Stimulated activated CD8-positive, alpha-beta memory T cell treated with anti-CD3 and anti-CD28 coated beads, Interleukin-4, amount 100 ng/mL, for 4 hours (primary cell): ENCODE data around the gene TSPYL4.

Source experiments
- DNase-seq, 2 donors: peaks; one replicate each; pipeline ENCODE4 v3.0.0-alpha.2; 2020; ENCODE audit warnings: low read depth in 2 of 2, low spot score in 1 of 2

Gene TSPYL4

DNA sequence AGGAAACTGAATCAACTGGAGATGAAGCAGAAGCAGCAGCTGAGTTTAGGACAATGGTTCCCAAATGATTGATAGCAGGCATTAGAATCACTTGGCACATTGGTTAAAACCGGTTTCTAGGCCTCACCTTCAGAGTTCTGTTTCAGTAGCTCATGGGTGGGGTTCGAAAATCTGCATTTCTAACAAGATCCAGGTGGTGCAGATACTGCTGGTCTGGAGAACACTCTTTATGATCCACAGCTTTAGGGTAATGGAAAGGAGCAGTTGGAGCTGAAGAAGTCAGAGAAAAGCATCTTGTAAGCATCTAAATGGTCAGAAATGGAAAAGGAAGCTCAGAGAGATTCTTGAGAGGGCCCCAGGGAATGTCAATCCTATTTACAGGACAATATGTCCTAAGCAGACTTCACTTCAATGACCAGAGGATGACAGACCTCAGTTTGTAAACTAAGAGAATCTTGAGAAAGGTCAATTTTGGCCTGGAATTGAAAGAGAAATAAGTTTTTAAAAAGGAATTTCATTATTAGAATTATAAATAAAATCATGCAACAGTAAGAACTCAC lies 17.4 kb upstream of the TSPYL4 start:
- no peak for DNase-seq

DNA sequence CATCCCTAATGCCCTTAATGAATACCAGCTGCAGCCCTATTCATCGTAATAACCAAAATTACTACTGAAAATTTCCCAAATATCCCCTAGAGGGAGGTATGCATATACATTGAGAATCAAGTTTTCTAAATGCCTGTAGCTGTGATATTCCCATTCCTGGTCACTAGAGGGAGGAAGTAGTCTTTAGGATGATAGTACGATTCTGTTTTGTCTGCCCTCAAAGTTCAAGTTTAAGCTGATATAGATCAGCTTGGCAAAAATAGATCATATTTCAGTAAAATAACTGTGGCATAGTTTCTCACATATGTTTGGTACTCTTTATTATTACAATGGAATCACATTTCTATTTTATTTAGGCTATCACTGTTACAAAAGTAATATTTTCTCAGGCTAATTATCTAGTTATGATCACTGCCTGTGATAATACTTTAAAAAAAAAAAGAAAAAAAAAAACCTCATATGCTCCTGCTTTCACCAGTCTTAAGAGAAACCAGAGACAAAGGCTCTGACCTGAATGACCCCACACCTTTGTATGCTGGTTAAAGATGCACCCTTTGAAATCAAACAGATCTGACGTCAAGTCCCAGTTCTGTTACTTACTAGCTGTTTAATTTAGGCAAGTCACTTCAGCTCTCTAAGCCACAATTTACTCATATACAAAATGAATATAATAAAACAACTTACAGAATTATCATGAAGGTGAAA lies 14.9 kb upstream of the TSPYL4 start:
- no peak for DNase-seq

DNA sequence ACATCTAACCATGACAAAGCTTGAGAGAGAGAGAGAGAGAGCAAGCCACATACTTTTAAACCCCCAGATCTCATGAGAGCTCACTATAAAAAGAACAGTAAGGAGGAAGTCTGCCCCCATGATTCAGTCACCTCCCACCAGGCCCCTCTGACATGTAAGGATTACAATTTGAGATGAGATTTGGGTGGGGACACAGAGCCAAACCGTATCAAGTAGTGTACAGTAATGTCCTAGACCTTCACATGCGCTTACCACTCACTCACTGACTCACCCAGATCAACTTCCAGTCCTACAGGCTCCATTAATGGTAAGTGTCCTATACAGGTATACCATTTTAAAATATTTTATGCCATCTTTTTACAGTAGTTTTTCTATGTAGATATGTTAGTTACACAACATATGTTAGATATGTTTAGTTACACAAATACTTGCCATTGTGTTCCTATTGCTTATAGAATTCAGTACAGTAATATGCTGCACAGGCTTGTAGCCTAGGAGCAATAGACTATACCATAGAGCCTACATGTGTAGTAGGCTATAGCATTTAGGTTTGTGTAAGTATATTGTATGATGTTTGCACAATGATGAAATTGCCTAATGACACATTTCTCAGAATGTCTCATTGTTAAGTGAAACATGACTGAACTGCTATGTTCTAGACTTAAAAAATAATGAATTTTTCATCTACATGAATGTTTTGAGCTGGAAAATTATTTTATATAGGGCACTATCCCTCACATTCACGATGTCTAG lies 14.1 kb upstream of the TSPYL4 start:
- no peak for DNase-seq

DNA sequence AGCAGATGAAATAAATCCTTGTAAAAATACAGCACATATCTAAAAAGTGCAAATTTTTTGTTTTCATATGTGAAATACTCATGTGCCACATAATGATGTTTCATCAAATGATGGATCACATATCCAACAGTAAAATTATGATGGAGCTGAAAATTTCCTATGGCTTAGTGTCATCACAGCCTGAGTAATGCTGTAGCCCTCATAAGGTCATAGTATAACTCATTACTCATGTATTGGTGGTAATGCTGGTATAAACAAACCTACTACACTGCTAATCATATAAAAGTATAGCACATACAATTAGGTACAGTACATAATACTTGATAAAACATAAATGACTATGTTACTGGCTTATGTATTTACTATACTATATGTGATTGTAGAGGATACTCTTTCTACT lies 12.9 kb upstream of the TSPYL4 start:
- DNase-seq, result no peak

DNA sequence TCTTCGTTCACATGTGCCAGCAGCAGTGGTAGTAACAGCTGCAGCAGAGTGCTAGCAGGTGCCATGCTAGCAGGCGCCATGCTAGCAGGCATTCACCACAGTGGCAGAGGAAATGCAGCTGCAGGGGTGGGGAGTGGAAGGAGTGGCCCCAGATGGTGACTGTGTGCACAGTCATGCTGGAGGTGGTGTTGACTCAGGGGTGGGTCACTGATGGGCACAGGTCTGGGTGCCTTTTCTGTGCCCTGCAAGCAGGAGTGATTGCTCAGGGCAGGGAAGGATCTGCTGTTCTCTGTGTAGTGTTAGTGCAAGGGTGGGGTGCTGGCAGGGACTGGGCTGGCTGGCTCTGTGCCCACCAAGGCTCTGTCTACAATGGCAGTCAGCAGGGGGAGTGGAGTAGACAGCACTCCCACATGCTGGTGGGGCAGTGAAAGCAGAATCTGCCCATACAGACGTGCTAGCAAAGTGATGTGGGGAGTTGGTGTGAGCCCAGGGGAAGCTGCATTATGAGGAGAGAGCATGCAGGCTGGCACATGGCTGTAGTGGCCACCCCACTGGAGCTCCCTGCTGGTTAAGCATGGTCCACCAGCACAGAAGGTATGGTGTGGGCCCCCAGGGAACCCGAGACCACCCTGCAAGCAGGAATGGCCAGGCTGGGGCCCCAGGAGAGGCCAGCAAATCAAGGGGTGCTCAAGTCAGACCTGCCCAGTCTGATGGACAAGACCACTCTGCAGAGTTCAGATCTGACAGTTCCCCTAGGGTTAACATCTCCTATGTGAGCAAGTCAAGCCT lies 11.4 kb upstream of the TSPYL4 start:
- no peak for DNase-seq

DNA sequence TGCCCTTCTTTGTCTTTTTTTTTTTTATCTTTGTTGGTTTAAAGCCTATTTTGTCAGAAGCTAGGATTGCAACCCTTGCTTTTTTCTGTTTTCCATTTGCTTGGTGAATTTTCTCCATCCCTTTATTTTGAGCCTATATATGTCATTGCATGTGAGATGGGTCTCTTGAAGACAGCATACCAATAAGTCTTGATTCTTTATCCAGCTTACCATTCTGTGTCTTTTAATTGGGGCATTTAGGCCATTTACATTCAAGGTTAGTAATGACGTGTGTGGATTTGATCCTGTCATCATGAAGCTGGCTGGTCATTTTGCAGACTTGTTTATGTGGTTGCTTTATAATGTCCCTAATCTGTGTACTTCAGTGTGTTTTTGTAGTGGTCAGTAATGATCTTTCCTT lies 9.5 kb upstream of the TSPYL4 start:
- DNase-seq, result no peak

DNA sequence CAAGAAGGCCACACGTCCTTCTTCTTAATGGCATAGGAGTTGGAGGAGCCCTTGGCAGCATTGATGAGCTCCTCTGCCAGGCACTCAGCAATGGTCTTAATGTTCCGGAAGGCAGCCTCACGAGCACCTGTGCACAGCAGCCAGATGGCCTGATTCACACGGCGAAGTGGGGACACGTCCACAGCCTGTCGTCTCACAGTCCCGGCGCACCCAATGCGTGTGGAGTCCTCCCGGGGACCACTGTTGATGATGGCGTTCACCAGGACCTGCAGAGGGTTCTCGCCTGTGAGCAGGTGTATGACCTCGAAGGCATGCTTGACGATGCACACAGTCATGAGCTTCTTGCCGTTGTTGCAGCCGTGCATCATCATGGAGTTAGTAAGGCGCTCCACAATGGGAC lies 4.6 kb upstream of the TSPYL4 start:
- no peak for DNase-seq

DNA sequence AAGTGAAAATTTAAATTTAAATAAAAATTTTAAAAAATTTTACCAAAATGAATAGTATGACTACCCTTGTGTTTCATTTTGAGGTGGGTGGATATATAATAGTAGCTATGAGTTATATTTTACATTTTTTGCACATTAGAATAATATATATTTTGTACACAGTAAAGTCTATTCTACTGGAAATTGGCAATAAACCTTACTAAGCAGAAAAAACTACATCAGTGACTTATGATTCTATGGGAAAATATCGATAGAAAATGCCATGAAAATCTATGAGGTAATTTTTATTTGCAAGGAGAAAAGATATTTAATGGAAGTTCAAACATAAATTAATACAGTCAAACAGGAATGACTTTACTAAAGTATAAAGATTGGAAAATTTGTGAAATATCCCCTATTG lies 2.8 kb upstream of the TSPYL4 start:
- DNase-seq, result no peak

DNA sequence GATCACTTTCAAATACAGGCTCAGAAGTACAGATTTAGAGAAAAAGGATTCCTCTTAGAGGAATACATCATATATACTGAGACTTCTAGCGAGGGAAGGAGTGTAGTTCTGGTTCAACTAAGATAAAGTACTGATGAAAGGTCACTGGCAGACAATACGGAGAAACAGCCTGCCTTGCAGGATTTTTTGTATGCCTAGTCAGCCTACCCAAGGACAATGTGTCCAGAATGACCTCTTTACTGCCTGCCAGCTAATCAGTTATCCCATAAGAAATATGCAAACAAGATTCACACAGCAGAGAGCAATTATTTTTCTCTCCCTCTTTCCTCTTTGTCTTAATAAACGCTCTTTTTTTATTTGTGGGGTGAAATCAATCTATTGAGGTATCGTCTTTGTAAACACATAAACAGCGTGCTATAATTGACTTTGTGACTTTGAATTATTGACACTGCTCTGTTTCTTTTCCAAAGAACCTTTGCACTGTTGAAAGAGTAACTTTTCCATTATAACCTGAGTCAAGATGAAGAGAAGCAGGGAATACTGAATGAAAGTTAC lies 1.4 kb upstream of the TSPYL4 start:
- DNase-seq, result no peak

DNA sequence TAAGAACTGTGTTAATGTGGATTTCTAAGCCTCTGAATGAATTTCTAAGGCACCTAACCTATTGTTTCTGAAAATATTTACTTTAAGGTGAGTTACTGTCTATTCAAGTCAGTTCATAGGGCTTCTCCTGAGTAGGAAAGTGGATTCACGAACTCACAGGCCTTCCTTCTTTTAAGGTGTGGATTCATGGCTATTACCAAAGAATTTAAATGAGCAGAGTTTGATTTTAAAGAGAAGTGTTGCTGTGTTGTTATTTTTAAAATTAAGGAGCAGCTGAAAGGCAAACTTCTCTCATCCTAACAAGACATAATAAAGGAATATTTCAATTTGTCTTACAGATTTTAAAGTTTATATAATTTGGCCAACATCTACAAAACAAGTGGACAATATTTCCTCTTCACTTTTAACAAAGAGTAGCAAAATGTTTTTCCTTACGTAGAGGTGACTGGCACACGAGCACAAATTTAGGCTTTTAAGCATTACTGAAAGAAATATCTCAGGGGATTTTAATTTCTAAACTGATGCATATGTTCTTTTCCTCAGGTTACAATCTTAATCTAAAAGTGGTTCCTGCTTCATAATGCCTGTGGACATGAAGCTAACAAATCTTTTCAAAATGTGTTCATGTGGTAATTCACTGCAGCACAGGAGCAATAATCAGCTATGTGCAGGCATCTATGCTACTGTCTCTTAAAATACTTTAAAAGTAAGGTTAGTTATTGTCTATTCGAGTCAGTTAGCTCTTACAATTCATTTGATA lies 602 bp upstream of the TSPYL4 start:
- DNase-seq, result no peak

DNA sequence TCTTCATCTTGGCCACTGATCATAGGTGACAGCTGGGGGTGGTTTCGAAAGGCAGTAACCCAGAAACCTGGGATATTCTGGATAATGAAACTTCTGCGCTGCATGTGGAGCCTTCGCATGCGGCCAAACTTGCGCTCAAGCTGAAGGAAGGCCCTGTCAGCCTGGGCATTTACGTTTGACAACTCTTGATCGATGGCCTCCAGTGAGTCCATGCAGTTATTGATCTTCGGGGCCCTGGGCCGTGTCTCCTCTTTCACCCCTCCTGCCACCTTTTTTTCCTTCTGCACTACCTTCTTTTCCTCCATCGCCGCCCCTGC lies 729 bp downstream of the TSPYL4 start:
- no peak for DNase-seq

DNA sequence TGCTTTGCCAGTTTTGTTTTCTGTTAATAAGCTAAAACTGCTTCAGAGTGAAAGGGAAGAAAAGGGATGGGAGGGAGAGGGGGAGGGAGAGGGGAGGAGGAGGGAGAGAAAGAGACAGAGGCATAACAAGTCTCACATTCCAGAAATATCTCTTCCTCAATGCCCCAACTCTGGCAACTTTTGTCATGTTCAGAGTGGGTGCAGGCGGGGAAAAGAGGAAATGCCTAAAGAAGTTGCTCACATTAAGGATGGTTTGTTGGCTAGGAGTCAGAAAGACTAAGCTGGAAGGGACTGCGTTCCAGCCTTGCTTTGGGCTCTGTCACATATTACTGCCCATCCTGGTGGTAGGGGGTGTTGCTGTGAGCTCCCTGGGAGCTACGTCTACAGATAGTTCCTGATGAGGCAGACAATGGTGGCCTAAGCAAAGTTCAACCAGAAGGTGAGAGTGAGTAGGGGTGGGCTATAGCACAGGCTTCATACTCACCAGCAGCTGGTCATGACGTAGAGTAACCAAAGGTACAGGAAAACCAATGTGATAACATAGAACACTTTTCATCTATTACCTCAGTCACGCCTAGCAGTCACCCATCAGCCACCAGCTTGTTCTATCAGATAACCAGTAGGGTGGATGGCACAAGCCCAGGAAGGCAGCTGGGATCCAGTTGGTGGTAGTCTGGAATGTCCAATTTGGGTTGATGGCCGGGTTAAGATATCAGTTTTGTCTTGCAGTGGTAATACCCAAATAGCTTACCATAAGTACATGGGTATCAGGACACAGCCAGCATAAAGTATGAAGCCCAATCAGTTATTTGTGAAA lies 2.1 kb downstream of the TSPYL4 start:
- no peak for DNase-seq

DNA sequence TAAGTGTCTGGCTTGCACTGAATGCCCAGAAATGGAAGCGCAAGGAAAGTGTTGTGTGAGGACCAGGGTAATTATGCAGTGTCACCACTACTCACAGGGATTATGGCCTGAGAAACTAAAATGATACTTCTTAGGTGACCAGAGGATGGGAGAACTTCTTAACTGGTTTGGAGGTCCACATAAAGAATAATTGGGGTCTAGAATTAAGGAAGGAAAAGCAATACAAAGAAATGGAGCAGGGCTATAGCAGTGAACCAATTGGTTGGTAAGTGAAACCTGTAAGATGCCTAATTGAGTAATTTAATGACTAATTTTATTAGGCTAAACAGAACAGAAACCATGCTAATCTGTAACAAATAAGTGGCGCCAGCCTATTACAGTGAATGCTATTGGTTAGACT lies 5.3 kb downstream of the TSPYL4 start:
- no peak for DNase-seq

DNA sequence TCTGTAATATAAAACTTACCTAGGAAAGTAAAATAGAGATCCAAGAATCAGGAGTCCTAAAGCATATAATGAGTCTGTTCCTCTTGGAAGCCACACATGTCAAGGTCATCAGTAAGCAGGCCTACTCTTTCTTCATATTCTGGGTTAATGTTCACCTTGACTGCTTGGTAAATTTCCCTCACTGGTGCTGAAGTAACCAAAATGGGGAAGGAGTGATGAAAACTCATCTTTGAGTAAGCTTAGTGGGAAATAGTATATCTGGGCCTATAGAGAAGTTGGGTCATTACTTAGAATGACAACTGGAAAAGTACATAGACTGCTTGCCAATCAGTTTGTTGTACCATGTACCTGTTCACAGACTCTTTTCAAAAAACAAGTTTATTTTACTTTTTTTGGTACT lies 6.6 kb downstream of the TSPYL4 start:
- no peak for DNase-seq

DNA sequence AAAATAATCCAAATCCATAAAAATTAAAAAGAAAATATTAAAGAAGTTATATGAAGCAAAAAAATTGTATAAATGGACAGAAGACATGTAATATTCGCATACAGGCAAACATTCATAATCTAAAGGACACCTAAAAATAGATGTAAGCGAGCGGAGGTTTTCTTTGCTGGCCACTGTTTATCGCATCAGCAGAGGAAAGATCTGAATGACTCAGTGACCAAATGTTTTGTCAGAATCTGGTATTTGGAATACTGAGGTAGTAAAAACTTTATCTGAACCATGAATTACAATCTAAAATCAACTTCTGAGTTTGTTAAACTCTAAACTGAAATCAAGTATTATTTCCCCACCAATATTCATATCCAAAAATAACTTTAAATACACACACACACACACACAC lies 7.8 kb downstream of the TSPYL4 start:
- DNase-seq, result no peak

DNA sequence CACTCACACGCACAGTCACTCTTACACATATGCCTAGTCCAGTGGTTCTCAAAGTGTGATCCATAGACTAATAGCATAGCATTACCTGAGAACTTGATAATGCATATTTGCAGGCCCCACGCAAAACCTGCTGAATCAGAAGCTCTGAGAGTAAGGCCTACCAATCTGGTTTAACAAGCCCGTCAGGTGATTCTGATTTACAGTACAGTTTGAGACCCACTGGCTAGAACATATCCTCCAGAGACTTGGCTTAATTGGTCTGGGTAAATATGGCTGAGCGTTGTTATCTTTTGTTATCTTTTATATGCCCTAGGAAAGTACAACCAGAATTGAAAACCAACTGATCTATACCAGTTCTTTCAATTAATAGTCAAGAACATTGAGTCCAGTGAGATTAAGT lies 9.6 kb downstream of the TSPYL4 start:
- DNase-seq, result no peak

DNA sequence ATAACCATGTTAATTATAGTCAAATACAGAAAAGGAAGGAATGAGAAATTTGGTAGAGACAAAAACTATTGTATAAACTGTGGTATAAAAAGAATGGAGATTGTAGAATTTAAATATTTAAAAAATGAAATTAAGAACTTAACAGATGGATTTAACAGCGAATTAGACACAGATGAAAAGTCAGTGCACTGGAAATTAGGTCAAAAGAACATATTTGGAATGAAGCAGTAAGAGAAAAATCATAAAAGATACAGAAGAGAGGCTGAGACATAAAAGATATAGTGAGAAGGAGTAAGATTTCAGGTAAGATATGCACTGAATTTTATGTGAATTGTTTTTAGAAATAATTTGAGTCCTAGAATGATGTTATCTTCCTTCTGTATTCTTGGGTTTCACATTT lies 14.0 kb downstream of the TSPYL4 start:
- no peak for DNase-seq

DNA sequence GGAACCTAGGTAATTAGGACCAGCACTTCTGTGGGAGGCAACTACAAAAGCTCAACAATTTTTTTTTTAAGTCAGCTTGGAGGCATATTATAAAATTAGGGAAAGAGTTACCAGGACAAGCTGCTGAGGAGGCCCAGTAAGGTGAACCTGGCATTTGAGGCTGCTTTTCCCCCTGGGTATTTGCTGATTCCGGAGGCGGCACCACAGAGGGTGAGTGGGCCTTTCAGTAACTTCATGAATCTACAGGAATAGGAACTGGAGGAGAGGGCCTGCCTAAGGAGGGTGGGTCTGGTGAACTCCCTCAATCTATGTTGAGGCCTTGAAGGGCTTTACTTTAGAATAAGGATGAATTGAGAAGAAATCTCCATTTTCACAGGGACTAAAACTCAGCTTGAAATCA lies 14.6 kb downstream of the TSPYL4 start:
- DNase-seq, result no peak

DNA sequence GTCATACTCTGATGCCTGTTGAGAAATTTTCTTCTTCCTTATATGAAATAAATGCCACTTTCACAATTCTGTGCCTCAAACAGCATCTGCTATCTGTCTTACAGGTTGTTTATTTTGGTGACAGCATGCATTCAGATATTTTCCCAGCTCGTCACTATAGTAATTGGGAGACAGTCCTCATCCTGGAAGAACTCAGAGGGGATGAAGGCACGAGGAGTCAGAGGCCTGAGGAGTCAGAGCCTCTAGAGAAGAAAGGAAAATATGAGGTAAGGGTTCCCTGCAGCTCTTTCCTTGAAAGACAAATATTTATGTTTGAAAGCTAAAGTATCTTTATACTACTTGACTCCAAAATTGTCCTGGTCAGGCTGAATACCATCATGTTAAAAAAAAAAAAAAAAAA lies 15.8 kb downstream of the TSPYL4 start:
- DNase-seq, result no peak

DNA sequence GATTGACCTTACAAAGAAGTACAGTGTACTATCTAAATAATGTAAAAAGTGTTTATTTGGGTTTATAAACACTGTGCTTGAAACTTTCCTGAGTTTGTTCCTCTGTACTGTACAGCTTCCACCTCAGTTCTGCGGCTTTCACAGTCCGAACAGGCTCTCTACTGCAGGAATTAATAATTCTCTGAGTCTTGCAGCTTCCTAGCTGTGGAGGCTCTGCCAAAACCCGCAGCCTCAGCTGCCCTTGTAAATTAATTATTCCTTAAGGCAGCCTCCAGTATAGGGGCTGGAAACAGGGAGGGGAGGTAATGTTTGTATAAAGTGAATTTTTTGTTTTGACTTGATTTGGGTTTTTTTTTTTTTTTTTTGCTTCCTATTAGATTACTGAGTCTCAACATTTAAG lies 19.2 kb downstream of the TSPYL4 start:
- DNase-seq, result no peak
